HG03571 (cell line): ENCODE results near the gene FALEC.
"Not testable (repeated sequence)": the region's sequence is repeated elsewhere in the genome, so short reads cannot be mapped to it uniquely, and the experiment has no call there.

Experiments used
- ATAC-seq: cut with Tn5 transposase; IDR thresholded peaks from one replicate; pipeline ENCODE4 v1.9.1; 2021; ENCODE audit not compliant: unreplicated experiment

Gene FALEC

DNA sequence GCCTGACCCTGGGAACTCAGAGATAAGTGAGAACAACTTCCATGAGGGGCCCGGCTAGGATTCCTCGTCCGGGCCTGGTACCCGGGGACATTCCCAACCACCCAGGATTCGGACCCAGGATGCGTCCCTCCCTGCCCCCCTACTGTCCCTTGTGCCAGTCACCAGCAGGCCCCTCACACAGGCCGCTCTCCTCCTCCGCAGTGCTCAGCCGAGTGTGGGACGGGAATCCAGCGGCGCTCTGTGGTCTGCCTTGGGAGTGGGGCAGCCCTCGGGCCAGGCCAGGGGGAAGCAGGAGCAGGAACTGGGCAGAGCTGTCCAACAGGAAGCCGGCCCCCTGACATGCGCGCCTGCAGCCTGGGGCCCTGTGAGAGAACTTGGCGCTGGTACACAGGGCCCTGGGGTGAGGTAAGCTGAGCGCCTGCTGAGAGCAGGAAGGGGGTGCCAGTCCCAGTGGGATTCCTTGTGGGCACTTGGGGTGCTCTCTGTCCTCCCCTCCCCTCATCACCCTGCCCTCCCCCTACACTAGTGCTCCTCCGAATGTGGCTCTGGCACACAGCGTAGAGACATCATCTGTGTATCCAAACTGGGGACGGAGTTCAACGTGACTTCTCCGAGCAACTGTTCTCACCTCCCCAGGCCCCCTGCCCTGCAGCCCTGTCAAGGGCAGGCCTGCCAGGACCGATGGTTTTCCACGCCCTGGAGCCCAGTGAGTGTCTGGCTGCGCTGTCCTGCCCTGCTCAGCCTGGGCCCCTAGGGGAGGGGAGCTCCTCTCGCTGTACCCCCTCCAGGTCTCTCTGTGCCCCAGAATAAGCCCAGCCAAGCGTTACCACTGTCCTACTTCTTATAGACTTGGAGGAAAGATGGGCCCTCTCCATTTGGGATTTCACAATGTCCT lies 43.5 kb downstream of the FALEC start:
- ATAC-seq = no peak

DNA sequence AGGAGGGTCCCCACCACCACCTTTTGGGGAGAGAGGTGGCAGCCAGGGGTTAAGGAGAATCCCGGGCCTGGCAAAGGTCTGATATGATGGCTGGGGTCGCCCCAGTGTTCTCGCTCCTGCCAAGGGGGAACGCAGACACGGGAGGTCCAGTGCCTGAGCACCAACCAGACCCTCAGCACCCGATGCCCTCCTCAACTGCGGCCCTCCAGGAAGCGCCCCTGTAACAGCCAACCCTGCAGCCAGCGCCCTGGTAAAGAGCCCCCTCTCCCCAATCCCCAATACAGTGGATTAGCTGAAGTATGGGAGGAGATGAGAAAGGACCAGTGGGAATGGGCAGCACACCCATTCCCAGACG lies 44.1 kb downstream of the FALEC start:
- ATAC-seq = no peak

DNA sequence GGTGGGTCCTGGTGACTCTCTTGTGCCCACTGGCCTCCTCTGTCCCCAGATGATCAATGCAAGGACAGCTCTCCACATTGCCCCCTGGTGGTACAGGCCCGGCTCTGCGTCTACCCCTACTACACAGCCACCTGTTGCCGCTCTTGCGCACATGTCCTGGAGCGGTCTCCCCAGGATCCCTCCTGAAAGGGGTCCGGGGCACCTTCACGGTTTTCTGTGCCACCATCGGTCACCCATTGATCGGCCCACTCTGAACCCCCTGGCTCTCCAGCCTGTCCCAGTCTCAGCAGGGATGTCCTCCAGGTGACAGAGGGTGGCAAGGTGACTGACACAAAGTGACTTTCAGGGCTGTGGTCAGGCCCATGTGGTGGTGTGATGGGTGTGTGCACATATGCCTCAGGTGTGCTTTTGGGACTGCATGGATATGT lies 44.5 kb downstream of the FALEC start:
- ATAC-seq = no peak

DNA sequence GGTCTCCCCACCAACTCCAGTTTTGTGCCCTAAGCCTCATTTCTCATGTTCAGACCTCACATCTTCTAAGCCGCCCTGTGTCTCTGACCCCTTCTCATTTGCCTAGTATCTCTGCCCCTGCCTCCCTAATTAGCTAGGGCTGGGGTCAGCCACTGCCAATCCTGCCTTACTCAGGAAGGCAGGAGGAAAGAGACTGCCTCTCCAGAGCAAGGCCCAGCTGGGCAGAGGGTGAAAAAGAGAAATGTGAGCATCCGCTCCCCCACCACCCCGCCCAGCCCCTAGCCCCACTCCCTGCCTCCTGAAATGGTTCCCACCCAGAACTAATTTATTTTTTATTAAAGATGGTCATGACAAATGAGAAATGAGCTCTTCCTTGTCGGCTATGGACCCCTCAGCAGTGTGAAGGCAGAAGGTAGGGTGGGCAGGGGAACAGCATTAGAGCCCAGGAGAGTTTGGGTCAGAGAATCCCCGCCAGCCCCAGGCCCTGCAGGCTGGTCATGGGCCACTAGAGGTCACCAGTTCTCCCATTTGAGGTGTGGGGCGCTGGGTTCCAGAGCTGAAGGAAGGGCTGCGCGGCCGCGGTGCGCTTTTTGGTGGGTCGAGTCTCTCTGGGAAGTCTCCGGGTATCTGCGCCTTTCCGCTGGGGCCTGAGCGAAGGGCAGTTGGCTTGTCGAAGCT lies 45.2 kb downstream of the FALEC start:
- peak; percentile 23 for ATAC-seq

DNA sequence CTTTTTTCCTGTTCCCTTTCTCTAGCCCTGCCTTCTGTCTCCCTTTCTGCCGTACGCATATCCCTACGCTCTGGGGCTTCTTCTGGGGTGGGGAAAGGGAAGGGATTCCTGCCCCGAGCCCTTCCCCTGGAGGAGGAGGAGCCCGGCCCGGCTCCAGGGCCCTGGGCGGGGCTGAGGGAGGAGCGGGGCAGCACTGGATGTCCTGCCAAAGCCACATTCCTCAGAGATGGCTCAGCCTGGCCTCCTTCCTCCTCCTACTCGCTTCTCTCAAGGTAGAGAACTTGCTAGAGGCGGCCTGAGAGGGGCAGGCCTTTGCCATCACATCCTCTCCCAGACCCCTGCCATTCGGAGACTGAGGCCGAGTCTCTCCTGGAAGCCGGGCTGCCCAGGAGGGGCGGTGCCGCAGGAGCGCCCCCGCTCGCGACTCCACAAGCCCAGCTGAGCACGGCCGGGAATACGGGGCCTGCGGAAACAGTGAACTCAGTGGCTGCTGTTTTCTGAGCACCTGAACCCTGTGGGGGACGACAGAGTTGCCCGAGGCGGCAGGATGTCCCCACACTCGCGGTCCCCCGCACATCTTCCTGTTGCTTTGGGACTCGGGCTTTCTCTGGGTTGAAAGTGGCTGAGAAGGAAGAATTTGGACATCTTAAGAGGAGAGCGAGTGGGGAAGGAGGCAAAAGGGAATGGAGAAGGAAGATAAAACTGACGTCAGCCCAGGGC lies 45.9 kb downstream of the FALEC start:
- ATAC-seq = no peak

DNA sequence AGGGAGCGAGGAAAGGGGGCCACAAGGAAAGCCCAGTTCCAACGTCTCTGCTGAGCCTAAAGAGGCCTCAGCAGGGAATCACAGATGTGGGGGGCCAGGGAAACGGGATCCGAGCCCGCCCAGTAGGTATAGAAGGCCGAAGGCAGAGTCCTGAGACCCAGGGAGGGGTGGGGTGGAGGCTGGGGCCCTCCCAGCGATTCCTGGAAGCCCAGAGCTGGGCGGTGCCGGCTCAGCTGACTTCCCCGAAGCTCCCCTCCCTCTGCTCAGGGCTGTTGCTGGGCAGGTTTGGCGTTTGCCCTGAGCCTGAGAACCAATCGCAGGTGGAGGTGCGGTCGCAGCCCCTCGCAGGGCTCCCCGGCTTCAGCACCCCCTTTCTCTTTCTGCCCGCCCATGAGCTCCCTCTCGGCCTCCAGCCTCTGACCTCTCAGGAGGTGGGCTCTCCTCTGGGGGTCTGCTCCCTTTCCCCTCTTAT lies 46.5 kb downstream of the FALEC start:
- peak; percentile 18 for ATAC-seq

DNA sequence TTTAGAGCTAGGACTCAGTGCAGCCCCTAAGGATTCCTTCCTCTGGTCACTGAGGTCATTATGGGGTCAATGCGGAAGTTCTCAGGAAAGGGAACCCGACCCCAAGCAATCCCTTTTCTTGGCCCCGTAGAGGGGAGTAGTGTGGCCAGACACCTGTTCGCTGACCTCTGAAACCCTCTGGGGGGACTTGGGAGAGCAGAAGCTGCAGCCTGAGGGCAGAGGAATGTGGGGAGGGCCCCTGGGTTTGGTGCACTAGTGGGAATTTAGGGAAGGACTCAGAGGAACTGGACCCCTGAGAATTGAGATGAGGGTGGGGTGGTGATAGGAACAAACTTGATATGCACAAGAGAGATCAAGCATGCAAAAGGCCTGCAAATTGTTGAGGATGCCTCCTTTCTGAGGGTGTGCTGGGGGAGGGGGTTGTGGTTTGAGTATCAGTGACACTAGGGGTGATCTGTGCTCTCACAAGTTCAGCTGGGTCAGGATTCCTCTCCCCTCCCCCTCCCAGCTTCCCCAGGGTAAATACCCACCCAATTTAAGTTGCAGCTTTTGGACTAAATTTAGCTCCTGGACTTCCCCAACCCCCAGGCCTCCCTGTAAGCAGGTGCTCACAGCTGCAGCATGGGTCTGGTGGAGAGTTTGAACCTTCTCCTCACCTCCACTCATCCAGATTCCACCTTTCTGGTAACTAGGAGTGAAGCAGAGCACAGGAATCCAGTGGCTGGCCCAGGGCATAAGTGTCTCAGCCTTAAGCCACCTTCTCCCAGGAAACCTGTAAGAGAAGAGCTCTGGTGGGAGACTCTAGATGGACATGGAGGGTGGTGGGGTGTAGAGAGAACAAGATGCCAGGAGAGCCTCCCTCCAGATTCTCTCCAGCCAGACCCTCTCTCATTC lies 47.1 kb downstream of the FALEC start:
- peak; percentile 35 for ATAC-seq

DNA sequence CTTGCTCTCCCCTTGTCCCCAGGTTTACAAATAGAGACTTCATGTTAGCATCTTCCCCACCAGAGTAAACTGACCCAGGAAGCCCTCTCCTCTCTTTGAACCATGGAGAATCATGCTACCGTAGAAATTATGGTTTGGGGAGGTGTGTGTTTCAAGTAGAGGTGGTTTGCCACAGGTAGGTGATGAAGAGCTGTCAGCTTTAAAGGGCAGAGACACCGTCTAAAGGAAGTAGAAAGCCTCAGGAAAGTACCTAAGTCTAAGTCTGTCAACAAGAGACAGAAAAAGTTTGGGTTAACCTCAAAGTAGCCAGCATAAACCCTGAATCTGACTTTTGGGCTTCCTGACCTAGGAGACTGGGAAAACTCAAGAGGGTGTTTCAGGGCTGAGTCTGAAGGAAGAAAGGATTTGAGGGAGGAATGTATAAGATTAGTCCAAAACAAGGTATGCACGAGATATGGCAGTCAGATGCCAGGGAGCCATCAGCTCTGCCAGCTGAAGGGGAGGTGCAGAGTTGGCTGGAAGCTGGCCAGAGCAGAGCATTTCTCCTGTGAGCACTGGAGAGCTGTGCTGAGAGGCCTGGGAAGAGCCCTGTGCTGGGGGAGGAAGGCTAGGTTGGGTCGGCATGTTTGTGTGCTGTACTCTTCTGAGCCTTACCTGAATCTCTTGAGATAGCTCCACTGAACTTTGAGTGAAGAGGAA lies 47.9 kb downstream of the FALEC start:
- no peak for ATAC-seq

DNA sequence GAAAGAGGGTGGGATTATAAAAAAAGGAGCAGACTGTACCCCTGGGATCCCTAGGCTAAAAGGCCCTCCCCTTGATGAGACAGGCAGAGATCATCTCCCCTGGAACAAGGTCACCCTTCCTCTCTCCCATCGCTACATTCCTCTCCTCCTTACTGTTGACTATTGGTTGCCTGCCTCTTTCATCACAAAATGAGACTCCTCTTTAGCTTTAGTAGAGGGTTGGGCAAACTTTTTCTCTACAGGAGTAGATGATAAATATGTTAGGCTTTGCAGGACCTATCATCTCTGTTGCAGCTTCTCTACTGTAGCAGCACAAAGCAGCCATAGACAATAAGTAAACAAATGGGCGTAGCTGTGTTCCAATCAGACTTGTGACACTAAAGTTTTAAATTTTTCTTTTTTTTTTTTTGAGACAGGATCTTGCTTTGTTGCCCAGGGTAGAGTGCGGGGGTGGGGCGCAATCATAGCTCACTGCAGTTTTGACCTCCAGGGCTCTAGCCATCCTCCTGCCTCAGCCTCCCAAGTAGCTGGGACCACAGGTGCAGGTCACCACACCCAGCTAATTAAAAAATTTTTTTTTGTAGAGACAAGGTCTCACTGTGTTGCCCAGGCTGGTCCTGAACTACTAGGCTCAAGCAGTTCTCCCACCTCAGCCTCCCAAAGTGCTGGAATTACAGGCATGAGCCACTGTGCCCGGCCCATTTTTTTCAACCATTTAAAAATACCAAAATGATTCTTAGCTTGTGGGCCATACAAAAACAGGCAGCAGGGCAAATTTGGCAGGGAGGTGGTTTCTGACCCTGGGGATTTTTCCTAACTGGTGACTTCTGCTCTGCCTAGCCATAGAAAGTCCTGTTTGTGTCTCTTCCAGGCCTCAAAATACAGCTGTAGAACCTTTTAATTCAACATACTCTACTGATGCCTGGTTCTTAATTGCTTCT lies 48.8 kb downstream of the FALEC start:
- ATAC-seq = no peak

DNA sequence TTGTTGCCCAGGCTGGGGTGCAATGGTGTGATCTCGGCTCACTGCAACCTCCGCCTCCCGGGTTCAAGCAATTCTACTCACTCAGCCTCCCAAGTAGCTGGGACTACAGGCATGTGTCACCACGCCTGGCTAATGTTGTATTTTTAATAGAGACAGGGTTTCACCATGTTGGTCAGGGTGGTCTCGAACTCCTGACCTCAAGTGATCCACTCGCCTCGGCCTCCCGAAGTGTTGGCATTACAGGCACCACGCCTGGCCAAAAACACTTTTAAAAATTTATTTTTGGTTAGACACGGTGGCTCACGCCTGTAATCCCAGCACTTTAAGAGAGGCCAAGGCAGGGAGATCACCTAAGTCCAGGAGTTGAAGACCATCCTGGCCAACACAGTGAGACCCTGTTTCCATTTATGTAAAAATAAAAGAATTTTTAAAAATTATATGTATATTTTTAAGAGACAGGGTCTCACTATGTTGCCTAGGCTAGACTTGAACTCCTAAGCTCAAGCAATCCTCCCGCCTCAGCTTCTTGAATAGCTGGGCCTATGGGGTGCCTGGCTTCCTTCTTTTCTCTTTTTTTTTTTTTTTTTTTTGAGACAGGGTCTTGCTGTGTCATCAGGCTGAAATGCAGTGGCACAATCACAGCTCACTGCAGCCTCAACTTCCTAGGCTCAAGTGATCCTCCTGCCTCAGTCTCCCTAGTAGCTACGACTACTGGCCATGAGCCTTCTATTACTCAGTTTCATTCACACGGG lies 49.9 kb downstream of the FALEC start:
- ATAC-seq = not testable (repeated sequence)

DNA sequence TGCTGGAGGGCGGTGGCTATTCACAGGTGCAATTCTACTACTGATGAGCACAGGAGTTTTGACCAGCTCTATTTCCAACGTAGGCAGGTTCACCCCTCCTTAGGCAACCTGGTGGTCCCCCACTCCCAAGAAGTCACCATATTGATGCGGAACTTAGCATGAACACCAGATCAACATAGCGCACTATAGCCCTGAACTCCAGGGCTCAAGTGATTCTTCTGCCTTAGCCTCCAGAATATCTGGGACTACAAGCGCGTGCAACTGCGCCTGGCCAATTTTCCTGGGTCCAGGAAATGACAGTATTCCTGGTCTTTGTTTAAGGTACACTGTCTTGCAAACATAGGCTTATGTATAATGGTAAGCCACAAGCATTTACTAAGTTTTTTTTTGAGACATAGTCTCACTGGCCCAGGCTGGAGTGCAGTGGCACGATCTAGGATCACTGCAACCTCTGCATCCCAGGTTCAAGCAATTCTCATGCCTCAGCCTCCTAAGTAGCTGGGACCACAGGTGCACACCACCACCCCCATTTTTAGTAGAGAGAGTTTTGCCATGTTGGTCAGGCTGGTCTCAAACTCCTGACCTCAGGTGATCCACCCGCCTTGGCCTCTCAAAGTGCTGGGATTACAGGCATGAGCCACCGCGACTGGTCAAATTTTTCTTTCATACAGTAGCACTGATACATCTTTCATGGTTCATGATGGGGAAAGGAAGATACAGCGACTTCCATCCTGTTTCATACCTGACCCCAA lies 51.2 kb downstream of the FALEC start:
- no peak for ATAC-seq

DNA sequence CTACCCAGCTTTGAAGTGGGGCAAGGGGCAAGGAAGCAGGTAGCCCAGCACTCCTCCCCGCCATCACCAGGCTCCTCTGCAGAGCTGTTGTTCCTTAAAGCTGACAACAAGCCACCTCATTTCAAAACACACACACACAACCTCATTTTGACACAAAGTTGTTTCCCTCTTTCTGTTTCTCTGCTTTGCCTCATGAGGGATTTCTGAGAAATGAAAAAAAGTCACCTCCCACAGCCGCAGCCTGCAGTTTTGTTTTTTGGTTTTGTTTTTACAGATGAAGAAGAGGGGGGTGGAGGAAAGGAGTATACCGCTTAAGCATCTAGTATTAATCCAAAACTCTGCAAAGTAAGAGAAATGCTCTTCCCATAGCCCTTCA lies 51.8 kb downstream of the FALEC start:
- peak; percentile 25 for ATAC-seq

DNA sequence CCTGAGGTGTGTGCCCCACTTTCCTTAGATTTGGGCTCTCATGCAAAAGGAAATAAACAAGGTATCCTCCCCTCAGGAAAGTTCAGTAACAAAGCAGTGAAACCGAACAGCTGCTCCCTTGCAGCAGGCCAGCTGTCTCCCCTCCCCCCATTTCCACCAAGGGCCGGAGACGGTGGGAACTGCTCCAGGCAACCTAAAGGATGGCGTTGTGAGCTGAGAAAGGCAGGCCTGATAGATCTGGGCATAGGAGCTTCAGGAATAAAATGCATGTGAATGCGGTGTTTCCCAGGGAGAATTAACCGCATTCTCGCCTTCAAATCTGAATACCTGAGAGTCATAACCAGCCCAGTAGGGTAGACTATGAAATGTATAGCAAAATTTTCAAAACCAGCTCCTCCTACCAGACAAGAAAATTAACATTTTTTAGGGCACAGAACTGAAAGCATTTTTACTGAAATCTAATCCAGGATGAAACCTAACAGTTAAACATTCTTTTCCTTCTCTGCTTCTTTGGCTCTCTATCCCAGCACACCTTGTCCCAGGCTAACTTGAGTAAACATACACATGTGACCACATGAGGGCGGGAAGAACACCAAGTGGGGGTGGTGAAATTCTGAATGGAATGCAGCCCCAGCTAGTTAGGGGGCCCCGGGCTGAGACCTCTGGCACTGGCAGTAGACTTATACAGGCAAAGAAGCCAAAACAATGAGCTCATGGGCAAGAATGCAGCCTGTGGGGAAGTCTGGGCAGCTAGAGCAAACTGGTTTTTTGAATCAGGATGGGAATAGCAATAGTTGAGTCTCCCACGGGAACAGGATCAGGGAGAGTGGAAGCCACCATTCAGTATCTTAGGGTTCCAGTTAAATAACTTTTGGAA lies 52.4 kb downstream of the FALEC start:
- ATAC-seq = peak; percentile 8

DNA sequence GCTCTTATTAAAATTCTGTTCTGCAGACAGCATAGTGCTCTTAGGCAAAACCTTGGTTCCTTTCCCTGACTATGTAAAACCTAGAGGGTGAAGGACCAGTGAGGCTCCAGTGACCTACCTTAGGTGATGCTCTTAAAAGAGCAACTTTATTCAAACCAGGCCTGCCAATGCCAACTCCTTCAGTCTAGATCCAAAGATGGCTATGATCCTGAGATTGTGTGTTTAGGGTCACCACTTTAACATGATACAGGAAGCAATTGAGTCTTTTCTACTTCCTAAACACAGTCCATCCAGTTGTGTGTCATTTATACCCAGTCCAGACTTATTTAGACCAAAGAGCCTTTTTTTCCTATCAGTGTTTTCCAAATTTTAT lies 53.0 kb downstream of the FALEC start:
- no peak for ATAC-seq

DNA sequence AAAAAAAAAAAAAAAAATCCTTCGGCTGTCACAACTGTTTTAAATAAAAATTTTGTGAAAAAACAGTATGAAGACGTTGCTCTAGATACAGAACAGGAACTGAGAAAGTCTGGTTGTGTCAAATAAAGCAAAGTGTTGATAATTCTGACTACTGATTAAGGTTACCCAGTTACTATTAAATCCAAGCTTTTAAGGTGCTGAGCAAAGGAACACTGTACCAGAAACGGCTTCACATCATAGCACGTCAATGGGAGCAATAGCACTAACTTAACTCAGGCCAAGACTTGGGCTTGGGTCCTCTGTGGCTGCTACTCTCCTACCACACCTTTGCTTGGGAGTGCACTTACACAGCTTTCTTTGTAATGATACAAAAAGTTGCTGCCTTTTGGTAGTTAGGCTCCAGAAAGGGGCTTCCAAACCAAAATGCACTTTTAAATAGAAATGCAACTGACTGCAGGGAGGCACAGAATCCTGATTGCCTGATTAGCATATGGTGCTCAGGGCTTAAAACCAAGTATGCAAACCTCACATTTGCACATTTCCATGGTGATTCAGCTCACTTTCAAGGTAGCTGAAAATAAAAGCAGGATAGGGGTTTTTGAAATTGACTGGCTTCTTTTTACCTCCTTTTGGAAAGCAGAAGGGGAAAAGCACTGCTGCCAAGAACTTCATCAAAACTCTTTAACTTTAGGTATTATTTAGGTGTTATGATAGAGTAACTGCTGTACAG lies 57.5 kb downstream of the FALEC start:
- ATAC-seq = no peak

DNA sequence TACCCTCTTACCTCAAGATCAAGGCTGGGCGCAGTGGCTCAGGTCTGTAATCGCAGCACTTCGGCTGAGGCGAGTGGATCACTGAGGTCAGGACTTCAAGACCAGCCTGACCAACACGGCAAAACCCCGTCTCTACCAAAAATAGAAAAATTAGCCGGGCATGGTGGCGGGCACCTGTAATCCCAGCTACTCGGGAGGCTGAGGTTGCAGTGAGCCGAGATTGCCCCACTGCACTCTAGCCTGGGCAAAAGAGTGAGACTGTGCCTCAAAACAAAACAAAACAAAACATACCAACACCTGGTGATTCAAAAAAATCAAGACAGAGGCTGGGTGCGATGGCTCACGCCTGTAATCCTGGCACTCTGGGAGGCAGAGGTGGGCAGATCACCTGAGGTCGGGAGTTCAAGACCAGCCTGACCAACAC lies 58.1 kb downstream of the FALEC start:
- not testable (repeated sequence) for ATAC-seq
